Gastrocnemius medialis (tissue), 4 donors: ENCODE measurements around the gene ZNF768.

Experiments
- CTCF ChIP-seq, 5 experiments: fragments of 450-650 bp in 3 of 5; fragments of 200-600 bp in 2 of 5; sonication (generic) in 2 of 5; IDR thresholded peaks in 4 of 5; conservative IDR thresholded peaks in 1 of 5; 1 replicate in 4 of 5; 2 replicates in 1 of 5; pipeline ENCODE4 v1.5.1; 2016 to 2019; ENCODE audit warnings: antibody characterized with exemption in 5 of 5, mild to moderate bottlenecking in 3 of 5, moderate library complexity in 3 of 5
- POLR2A ChIP-seq, 2 donors: fragments of 450-650 bp; IDR thresholded peaks; one replicate each; pipeline ENCODE4 v1.6.1; 2017; ENCODE audit warnings: antibody characterized with exemption in 2 of 2, mild to moderate bottlenecking in 2 of 2, moderate library complexity in 2 of 2

DNA sequence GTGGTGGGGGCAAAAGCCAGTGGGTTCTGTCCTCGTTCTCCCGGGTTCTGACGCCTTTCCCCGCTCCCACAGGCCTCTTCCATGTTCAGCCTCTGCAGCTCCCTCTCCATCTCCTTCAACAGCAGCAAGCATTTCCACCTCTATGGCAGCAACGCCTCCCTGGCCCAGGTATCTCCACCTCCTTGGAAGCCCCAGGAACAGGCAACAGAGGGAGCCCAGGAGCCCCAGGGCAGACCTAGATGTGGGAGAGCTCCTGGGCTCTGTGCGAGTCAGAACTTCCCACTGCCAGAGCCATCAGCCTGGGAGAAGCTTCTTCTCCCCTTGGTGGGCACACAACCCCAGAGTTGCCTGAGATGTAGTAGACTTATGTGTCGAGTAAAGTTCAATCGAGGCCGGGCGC is 7.8 kb downstream of the ZNF768 start:
- TF ChIP-seq CTCF (IDR thresholded peaks at IDR 0.05 in 4 of 5, conservative IDR thresholded peaks at IDR 0.05 in 1 of 5): no peak
- TF ChIP-seq POLR2A (IDR thresholded peaks at IDR 0.05): no peak
